GM23338 (cell line): ENCODE results near the gene ERBB4. TPM values are rescaled to one million over a fixed set of nuclear protein-coding genes. Genes with fewer than 3 reads are reported as not detected.

ENCODE experiments used
- ATAC-seq: fragments of 200-7000 bp; cut with Tn5 transposase; 3 replicates; pipeline ENCODE4 v1.9.1; 2020
- DNase-seq: peaks from one replicate; pipeline ENCODE4 v3.0.0-alpha.2; 2015; ENCODE audit warnings: low spot score
- H2AFZ ChIP-seq: fragments of 200-600 bp; sonication (generic); 2 replicates; pipeline ENCODE4 v1.8.0; 2016; ENCODE audit warnings: antibody characterized with exemption, mild to moderate bottlenecking, moderate library complexity
- H3F3A ChIP-seq: fragments of 200-600 bp; sonication (generic); replicated peaks from 2 replicates; pipeline ENCODE4 v1.8.0; 2017; ENCODE audit warnings: antibody characterized with exemption, mixed run types, low read depth
- H3K27ac ChIP-seq: fragments of 200-600 bp; sonication (generic); 2 replicates; pipeline ENCODE4 v1.6.1; 2016; ENCODE audit warnings: low read depth
- H3K27me3 ChIP-seq: fragments of 200-600 bp; sonication (generic); 2 replicates; pipeline ENCODE4 v1.8.0; 2016; ENCODE audit warnings: mild to moderate bottlenecking, mixed run types, moderate library complexity; ENCODE audit not compliant: insufficient read depth
- H3K36me3 ChIP-seq: fragments of 200-600 bp; sonication (generic); 2 replicates; pipeline ENCODE4 v1.8.0; 2016; ENCODE audit warnings: mild to moderate bottlenecking; ENCODE audit not compliant: insufficient read depth
- H3K4me1 ChIP-seq: fragments of 200-600 bp; sonication (generic); 2 replicates; pipeline ENCODE4 v1.8.0; 2016; ENCODE audit warnings: mild to moderate bottlenecking, moderate library complexity; ENCODE audit not compliant: insufficient read depth
- H3K4me2 ChIP-seq: fragments of 200-600 bp; sonication (generic); 2 replicates; pipeline ENCODE4 v1.7.1; 2017; ENCODE audit warnings: mixed run types
- H3K4me3 ChIP-seq: fragments of 200-600 bp; sonication (generic); 2 replicates; pipeline ENCODE4 v1.6.1; 2016; ENCODE audit warnings: mixed run types
- H3K79me2 ChIP-seq: fragments of 200-600 bp; sonication (generic); replicated peaks from 2 replicates; pipeline ENCODE4 v1.8.0; 2017; ENCODE audit warnings: mild to moderate bottlenecking; ENCODE audit not compliant: insufficient read depth
- H3K9me2 ChIP-seq: fragments of 200-600 bp; sonication (generic); 2 replicates; pipeline ENCODE4 v1.8.0; 2017; ENCODE audit not compliant: insufficient read depth
- H4K20me1 ChIP-seq: fragments of 200-600 bp; sonication (generic); replicated peaks from 2 replicates; pipeline ENCODE4 v1.8.0; 2017; ENCODE audit warnings: mild to moderate bottlenecking; ENCODE audit not compliant: insufficient read depth
- H3K27ac Mint-ChIP-seq: 2 replicates; pipeline ENCODE4 v1.8.0; 2020; ENCODE audit warnings: inconsistent platforms, mild to moderate bottlenecking, moderate library complexity, mixed read lengths
- H3K27me3 Mint-ChIP-seq: 3 replicates; pipeline ENCODE4 v1.8.0; 2022; ENCODE audit warnings: low read depth, mild to moderate bottlenecking, moderate library complexity, mixed read lengths, inconsistent platforms; ENCODE audit not compliant: insufficient read depth, poor library complexity
- H3K36me3 Mint-ChIP-seq: 3 replicates; pipeline ENCODE4 v1.8.0; 2021; ENCODE audit warnings: low read depth, mild to moderate bottlenecking, inconsistent platforms, moderate library complexity, mixed read lengths
- H3K4me1 Mint-ChIP-seq: 3 replicates; pipeline ENCODE4 v1.8.0; 2020; ENCODE audit warnings: mild to moderate bottlenecking, inconsistent platforms, mixed read lengths
- H3K4me3 Mint-ChIP-seq: 3 replicates; pipeline ENCODE4 v1.8.0; 2021; ENCODE audit warnings: moderate library complexity, mild to moderate bottlenecking, inconsistent platforms, mixed read lengths
- H3K9me3 Mint-ChIP-seq: 3 replicates; pipeline ENCODE4 v1.8.0; 2020; ENCODE audit warnings: moderate library complexity, mild to moderate bottlenecking, inconsistent platforms, mixed read lengths
- CREB1 ChIP-seq: fragments of 250-450 bp; sonication (Bioruptor Pico); IDR thresholded peaks from 2 replicates; pipeline ENCODE4 v1.5.0; 2020; ENCODE audit warnings: low read depth, mild to moderate bottlenecking, moderate library complexity
- EZH2 ChIP-seq: fragments of 200-600 bp; sonication (generic); IDR thresholded peaks from one replicate; pipeline ENCODE4 v1.8.0; 2017; ENCODE audit warnings: antibody characterized with exemption, mild to moderate bottlenecking, low read depth; ENCODE audit not compliant: unreplicated experiment
- EZH2phosphoT487 ChIP-seq: fragments of 200-600 bp; sonication (generic); IDR thresholded peaks from one replicate; pipeline ENCODE4 v1.8.1; 2018; ENCODE audit warnings: antibody characterized with exemption; ENCODE audit not compliant: unreplicated experiment
- JUNB ChIP-seq: IDR thresholded peaks from one replicate; pipeline ENCODE4 v1.6.1; 2016; ENCODE audit warnings: antibody characterized with exemption; ENCODE audit not compliant: unreplicated experiment
- NANOG ChIP-seq: IDR thresholded peaks from 2 replicates; pipeline ENCODE4 v1.6.1; 2016; ENCODE audit warnings: antibody characterized with exemption, borderline replicate concordance
- POLR2AphosphoS5 ChIP-seq: IDR thresholded peaks from 2 replicates; pipeline ENCODE4 v1.6.1; 2016; ENCODE audit warnings: antibody characterized with exemption, low read depth
- STAT1 ChIP-seq: IDR thresholded peaks from one replicate; pipeline ENCODE4 v1.6.1; 2016; ENCODE audit warnings: antibody characterized with exemption; ENCODE audit not compliant: unreplicated experiment
- ZNF114 ChIP-seq: fragments of 250-450 bp; sonication (Bioruptor Pico); IDR thresholded peaks from 2 replicates; pipeline ENCODE4 v1.5.0; 2020; ENCODE audit warnings: mild to moderate bottlenecking, moderate library complexity
- ZNF331 ChIP-seq: fragments of 250-450 bp; sonication (Bioruptor Pico); IDR thresholded peaks from 2 replicates; pipeline ENCODE4 v1.5.0; 2020; ENCODE audit warnings: low read depth, mild to moderate bottlenecking, moderate library complexity
- polyA plus RNA-seq: library from polyadenylated mRNA; unstranded; fragments of >200 nt; fragmentation: Nextera tagmentation; extraction: Ambion mirVana; gene quantifications from 2 replicates; pipeline ENCODE4 v1.2.1, GENCODE V29; 2016
- total RNA-seq: library from RNA; depleted of rRNA; stranded (reverse); fragments of >200 nt; shearing (Covaris generic); gene quantifications from 2 replicates; pipeline ENCODE4 v1.2.3, GENCODE V29; 2014
- TF ChIP-seq, protein P1 (sequence below): IDR thresholded peaks from one replicate; pipeline ENCODE4 v1.6.1; 2018; ENCODE audit warnings: antibody characterized with exemption; ENCODE audit not compliant: unreplicated experiment
- TF ChIP-seq, protein P2 (sequence below), 2 experiments: fragments of 200-600 bp in 1 of 2; sonication (generic) in 1 of 2; conservative IDR thresholded peaks; 2 replicates each; pipeline versions ENCODE4 v1.5.1 to v1.6.1; 2016 to 2017; ENCODE audit warnings: antibody characterized with exemption in 2 of 2, low read depth in 2 of 2, mild to moderate bottlenecking in 2 of 2, moderate library complexity in 1 of 2
- TF ChIP-seq, protein P3 (sequence below): fragments of 250-450 bp; sonication (Bioruptor Pico); IDR thresholded peaks from 2 replicates; pipeline ENCODE4 v1.5.0; 2020; ENCODE audit warnings: mild to moderate bottlenecking, moderate library complexity
- TF ChIP-seq, protein P4 (sequence below): IDR thresholded peaks from 2 replicates; pipeline ENCODE4 v1.6.1; 2016; ENCODE audit warnings: antibody characterized with exemption

ERBB4 gene
- total and polyA plus RNA-seq, 2 experiments from 2014 or later, result 0.73 to 1.1 TPM

DNA sequence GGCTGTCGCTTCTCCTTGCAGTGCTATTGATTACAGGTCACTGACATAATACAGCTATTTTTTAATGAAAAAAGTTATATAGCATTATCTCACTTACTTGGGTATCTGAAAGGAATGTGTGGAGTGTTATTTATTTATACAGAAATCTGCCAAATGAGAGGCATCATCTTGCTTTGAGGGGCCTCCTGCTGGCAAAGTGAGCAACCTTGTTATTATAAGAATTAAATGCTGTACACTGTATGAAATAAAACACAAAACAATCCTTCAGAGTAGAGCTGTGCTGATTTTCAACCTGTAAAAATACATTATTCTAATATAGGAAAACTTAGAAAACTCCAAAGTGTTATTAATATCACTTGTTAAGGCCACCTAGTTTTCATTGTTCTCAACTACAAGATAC is 20.9 kb downstream of the ERBB4 start:
- H3K9me3 Mint-ChIP-seq, result no peaks in the 10 kb centered on the region
- no peaks in the 10 kb centered on the region for H3K27me3 Mint-ChIP-seq
- TF ChIP-seq STAT1 (no peak), EZH2 (no peak), ZNF114 (CRISPR knock-in tag) (no peak), CREB1 (CRISPR knock-in tag) (no peak), NANOG (no peak), EZH2phosphoT487 (no peak), ZNF331 (CRISPR knock-in tag) (no peak), POLR2AphosphoS5 (no peak), JUNB (no peak)
- TF ChIP-seq, protein P1, sequence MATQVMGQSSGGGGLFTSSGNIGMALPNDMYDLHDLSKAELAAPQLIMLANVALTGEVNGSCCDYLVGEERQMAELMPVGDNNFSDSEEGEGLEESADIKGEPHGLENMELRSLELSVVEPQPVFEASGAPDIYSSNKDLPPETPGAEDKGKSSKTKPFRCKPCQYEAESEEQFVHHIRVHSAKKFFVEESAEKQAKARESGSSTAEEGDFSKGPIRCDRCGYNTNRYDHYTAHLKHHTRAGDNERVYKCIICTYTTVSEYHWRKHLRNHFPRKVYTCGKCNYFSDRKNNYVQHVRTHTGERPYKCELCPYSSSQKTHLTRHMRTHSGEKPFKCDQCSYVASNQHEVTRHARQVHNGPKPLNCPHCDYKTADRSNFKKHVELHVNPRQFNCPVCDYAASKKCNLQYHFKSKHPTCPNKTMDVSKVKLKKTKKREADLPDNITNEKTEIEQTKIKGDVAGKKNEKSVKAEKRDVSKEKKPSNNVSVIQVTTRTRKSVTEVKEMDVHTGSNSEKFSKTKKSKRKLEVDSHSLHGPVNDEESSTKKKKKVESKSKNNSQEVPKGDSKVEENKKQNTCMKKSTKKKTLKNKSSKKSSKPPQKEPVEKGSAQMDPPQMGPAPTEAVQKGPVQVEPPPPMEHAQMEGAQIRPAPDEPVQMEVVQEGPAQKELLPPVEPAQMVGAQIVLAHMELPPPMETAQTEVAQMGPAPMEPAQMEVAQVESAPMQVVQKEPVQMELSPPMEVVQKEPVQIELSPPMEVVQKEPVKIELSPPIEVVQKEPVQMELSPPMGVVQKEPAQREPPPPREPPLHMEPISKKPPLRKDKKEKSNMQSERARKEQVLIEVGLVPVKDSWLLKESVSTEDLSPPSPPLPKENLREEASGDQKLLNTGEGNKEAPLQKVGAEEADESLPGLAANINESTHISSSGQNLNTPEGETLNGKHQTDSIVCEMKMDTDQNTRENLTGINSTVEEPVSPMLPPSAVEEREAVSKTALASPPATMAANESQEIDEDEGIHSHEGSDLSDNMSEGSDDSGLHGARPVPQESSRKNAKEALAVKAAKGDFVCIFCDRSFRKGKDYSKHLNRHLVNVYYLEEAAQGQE, result no peak
- TF ChIP-seq, protein P2, sequence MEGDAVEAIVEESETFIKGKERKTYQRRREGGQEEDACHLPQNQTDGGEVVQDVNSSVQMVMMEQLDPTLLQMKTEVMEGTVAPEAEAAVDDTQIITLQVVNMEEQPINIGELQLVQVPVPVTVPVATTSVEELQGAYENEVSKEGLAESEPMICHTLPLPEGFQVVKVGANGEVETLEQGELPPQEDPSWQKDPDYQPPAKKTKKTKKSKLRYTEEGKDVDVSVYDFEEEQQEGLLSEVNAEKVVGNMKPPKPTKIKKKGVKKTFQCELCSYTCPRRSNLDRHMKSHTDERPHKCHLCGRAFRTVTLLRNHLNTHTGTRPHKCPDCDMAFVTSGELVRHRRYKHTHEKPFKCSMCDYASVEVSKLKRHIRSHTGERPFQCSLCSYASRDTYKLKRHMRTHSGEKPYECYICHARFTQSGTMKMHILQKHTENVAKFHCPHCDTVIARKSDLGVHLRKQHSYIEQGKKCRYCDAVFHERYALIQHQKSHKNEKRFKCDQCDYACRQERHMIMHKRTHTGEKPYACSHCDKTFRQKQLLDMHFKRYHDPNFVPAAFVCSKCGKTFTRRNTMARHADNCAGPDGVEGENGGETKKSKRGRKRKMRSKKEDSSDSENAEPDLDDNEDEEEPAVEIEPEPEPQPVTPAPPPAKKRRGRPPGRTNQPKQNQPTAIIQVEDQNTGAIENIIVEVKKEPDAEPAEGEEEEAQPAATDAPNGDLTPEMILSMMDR (conservative IDR thresholded peaks at IDR 0.05; ENCODE audit: low read depth in 2 of 2), result no peak
- TF ChIP-seq, protein P3, sequence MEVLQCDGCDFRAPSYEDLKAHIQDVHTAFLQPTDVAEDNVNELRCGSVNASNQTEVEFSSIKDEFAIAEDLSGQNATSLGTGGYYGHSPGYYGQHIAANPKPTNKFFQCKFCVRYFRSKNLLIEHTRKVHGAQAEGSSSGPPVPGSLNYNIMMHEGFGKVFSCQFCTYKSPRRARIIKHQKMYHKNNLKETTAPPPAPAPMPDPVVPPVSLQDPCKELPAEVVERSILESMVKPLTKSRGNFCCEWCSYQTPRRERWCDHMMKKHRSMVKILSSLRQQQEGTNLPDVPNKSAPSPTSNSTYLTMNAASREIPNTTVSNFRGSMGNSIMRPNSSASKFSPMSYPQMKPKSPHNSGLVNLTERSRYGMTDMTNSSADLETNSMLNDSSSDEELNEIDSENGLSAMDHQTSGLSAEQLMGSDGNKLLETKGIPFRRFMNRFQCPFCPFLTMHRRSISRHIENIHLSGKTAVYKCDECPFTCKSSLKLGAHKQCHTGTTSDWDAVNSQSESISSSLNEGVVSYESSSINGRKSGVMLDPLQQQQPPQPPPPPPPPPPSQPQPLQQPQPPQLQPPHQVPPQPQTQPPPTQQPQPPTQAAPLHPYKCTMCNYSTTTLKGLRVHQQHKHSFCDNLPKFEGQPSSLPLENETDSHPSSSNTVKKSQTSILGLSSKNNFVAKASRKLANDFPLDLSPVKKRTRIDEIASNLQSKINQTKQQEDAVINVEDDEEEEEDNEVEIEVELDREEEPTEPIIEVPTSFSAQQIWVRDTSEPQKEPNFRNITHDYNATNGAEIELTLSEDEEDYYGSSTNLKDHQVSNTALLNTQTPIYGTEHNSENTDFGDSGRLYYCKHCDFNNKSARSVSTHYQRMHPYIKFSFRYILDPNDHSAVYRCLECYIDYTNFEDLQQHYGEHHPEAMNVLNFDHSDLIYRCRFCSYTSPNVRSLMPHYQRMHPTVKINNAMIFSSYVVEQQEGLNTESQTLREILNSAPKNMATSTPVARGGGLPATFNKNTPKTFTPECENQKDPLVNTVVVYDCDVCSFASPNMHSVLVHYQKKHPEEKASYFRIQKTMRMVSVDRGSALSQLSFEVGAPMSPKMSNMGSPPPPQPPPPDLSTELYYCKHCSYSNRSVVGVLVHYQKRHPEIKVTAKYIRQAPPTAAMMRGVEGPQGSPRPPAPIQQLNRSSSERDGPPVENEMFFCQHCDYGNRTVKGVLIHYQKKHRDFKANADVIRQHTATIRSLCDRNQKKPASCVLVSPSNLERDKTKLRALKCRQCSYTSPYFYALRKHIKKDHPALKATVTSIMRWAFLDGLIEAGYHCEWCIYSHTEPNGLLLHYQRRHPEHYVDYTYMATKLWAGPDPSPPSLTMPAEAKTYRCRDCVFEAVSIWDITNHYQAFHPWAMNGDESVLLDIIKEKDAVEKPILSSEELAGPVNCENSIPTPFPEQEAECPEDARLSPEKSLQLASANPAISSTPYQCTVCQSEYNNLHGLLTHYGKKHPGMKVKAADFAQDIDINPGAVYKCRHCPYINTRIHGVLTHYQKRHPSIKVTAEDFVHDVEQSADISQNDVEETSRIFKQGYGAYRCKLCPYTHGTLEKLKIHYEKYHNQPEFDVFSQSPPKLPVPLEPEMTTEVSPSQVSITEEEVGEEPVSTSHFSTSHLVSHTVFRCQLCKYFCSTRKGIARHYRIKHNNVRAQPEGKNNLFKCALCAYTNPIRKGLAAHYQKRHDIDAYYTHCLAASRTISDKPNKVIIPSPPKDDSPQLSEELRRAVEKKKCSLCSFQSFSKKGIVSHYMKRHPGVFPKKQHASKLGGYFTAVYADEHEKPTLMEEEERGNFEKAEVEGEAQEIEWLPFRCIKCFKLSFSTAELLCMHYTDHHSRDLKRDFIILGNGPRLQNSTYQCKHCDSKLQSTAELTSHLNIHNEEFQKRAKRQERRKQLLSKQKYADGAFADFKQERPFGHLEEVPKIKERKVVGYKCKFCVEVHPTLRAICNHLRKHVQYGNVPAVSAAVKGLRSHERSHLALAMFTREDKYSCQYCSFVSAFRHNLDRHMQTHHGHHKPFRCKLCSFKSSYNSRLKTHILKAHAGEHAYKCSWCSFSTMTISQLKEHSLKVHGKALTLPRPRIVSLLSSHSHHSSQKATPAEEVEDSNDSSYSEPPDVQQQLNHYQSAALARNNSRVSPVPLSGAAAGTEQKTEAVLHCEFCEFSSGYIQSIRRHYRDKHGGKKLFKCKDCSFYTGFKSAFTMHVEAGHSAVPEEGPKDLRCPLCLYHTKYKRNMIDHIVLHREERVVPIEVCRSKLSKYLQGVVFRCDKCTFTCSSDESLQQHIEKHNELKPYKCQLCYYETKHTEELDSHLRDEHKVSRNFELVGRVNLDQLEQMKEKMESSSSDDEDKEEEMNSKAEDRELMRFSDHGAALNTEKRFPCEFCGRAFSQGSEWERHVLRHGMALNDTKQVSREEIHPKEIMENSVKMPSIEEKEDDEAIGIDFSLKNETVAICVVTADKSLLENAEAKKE (CRISPR knock-in tag), result no peak
- TF ChIP-seq, protein P4, sequence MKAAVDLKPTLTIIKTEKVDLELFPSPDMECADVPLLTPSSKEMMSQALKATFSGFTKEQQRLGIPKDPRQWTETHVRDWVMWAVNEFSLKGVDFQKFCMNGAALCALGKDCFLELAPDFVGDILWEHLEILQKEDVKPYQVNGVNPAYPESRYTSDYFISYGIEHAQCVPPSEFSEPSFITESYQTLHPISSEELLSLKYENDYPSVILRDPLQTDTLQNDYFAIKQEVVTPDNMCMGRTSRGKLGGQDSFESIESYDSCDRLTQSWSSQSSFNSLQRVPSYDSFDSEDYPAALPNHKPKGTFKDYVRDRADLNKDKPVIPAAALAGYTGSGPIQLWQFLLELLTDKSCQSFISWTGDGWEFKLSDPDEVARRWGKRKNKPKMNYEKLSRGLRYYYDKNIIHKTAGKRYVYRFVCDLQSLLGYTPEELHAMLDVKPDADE, result no peak
- H3K27ac Mint-ChIP-seq, result no peak overlapping the region
- Histone ChIP-seq H3K4me2 (no peak overlapping the region), H3K27me3 (no peaks in the 10 kb centered on the region), H3K4me1 (no peaks in the 10 kb centered on the region), H3F3A (no peaks in the 10 kb centered on the region), H3K79me2 (no peaks in the 10 kb centered on the region), H2AFZ (no peak overlapping the region), H3K9me2 (no peaks in the 10 kb centered on the region), H3K27ac (no peak overlapping the region), H3K4me3 (no peak overlapping the region), H3K36me3 (no peaks in the 10 kb centered on the region), H4K20me1 (no peaks in the 10 kb centered on the region)
- no peaks in the 10 kb centered on the region for H3K36me3 Mint-ChIP-seq
- DNase-seq (no peak), ATAC-seq (no peak)
- H3K4me3 Mint-ChIP-seq, result no peak overlapping the region
- no peaks in the 10 kb centered on the region for H3K4me1 Mint-ChIP-seq
